PC-9 (cell line): ENCODE data around the gene LRMDA. TPM values are rescaled to one million over a fixed set of nuclear protein-coding genes. Genes with fewer than 3 reads are reported as not detected.

Experiments
- BruUV-seq: library from RNA; stranded (reverse); fragments of 400-500 nt; replicated peaks from 2 replicates; lab custom pipeline; 2021; lab: Mats Ljungman, UMichigan
- CTCF ChIA-PET: fragments of 300-600 bp; sonication (Branson Sonifier 250); formaldehyde crosslinking; loops from one replicate; lab custom pipeline; 2022; ENCODE audit warnings: antibody characterized with exemption; lab: Charles Lee
- POLR2A ChIA-PET: fragments of 300-600 bp; sonication (Branson Sonifier 250); formaldehyde crosslinking; loops from one replicate; lab custom pipeline; 2022; ENCODE audit warnings: antibody characterized with exemption; ENCODE audit not compliant: unreplicated experiment; lab: Charles Lee
- DNase-seq, 2 experiments: peaks; one replicate each; pipeline versions ENCODE4 v3.0.0 to v3.0.0-alpha.2; 2015 to 2022; ENCODE audit warnings: mixed read lengths in 1 of 2
- H2AFZ ChIP-seq: fragments of 200-600 bp; sonication (generic); 2 replicates; pipeline ENCODE4 v1.8.1; 2017; ENCODE audit warnings: antibody characterized with exemption
- H3F3A ChIP-seq: fragments of 200-600 bp; sonication (generic); 2 replicates; pipeline ENCODE4 v1.8.1; 2017; ENCODE audit warnings: antibody characterized with exemption, mild to moderate bottlenecking, low read depth; ENCODE audit not compliant: insufficient read depth
- H3K27ac ChIP-seq: fragments of 200-600 bp; sonication (generic); 2 replicates; pipeline ENCODE4 v1.6.1; 2016; ENCODE audit warnings: mixed run types
- H3K27me3 ChIP-seq: fragments of 200-600 bp; sonication (generic); 2 replicates; pipeline ENCODE4 v1.6.1; 2016; ENCODE audit warnings: low read depth, mixed run types; ENCODE audit not compliant: insufficient read depth
- H3K36me3 ChIP-seq: fragments of 200-600 bp; sonication (generic); 2 replicates; pipeline ENCODE4 v1.6.1; 2016; ENCODE audit warnings: low read depth, mixed run types
- H3K4me1 ChIP-seq: fragments of 200-600 bp; sonication (generic); replicated peaks from 2 replicates; pipeline ENCODE4 v1.6.1; 2016; ENCODE audit warnings: mixed run types; ENCODE audit not compliant: insufficient read depth
- H3K4me2 ChIP-seq: fragments of 200-600 bp; sonication (generic); 2 replicates; pipeline ENCODE4 v1.6.1; 2017; ENCODE audit warnings: mixed run types
- H3K4me3 ChIP-seq: fragments of 200-600 bp; sonication (generic); 2 replicates; pipeline ENCODE4 v1.6.1; 2016; ENCODE audit warnings: mixed run types
- H3K79me2 ChIP-seq: fragments of 200-600 bp; sonication (generic); 2 replicates; pipeline ENCODE4 v1.6.1; 2017; ENCODE audit warnings: low read depth, mixed run types
- H3K9me2 ChIP-seq: fragments of 200-600 bp; sonication (generic); 2 replicates; pipeline ENCODE4 v1.8.1; 2017; ENCODE audit warnings: mild to moderate bottlenecking; ENCODE audit not compliant: insufficient read depth
- H3K9me3 ChIP-seq: fragments of 200-600 bp; sonication (generic); 2 replicates; pipeline ENCODE4 v1.8.1; 2016; ENCODE audit warnings: low read depth; ENCODE audit not compliant: insufficient read depth
- H4K20me1 ChIP-seq: fragments of 200-600 bp; sonication (generic); 2 replicates; pipeline ENCODE4 v1.8.1; 2017; ENCODE audit not compliant: insufficient read depth
- CTCF ChIP-seq: fragments of 200-600 bp; sonication (generic); conservative IDR thresholded peaks from 2 replicates; pipeline ENCODE4 v1.6.1; 2017; ENCODE audit warnings: mixed run types, antibody characterized with exemption, mild to moderate bottlenecking, moderate library complexity
- EZH2 ChIP-seq: fragments of 200-600 bp; sonication (generic); IDR thresholded peaks from 2 replicates; pipeline ENCODE4 v1.8.0; 2017; ENCODE audit warnings: antibody characterized with exemption, low read depth
- intact Hi-C: fragments of 100-400 bp; cut with micrococcal nuclease; formaldehyde crosslinking; loops from one replicate; pipeline ENCODE4 v1.10.0; 2022; ENCODE audit not compliant: unreplicated experiment
- total RNA-seq: library from RNA; stranded (reverse); gene quantifications from 2 replicates; pipeline ENCODE4 v1.2.3, GENCODE V29; 2021

Gene LRMDA
- total RNA-seq, 1 experiment from 2014 or later, result not detected

DNA sequence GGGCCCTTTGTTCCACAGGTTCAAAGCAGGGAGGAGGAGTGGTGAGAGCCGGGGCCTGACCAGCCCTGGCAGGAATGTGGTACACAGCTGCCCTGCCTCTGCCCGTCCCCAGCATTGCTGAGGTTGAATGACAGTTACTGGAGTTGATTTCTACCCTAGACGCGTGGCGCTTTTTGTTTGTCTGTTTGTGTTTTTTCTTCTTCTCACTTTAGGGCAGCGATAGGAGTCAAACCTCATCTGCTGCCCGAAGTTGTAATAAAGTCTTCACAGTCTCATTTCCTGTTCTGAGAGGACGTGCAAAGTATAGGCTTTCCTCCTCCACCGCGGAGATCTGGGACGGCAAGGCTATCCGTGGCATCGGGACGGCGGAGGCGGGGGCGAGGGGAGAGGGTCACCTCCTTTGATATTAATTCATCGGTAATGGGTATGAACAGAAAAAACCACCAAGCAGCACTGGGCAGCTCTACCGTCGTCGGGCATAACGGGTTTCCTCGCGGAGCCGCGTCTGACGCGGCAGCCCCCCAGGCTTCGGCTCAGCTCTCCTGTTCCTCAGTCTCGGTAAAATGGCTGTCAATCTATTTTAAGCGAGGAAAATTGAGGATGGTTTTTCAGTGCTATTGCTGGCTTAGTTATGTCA lies 160.8 kb downstream of the LRMDA start:
- Histone ChIP-seq H3K9me3 (no peaks in the 10 kb centered on the region), H3K4me1 (no peaks in the 10 kb centered on the region), H3K27ac (no peak overlapping the region), H3K4me2 (no peak overlapping the region), H4K20me1 (no peaks in the 10 kb centered on the region), H3F3A (no peaks in the 10 kb centered on the region), H3K9me2 (no peaks in the 10 kb centered on the region), H3K79me2 (no peaks in the 10 kb centered on the region), H3K4me3 (no peak overlapping the region), H2AFZ (no peak overlapping the region), H3K36me3 (no peaks in the 10 kb centered on the region), H3K27me3 (no peaks in the 10 kb centered on the region)
- ChIA-PET CTCF (no interaction called here), POLR2A (no interaction called here)
- TF ChIP-seq EZH2 (no peak), CTCF (no peak)
- no peak for DNase-seq
- BruUV-seq, result no TSS peak
- intact Hi-C loops, result no loop called here

- no peaks in the 10 kb centered on the region for H4K20me1 ChIP-seq
- no peaks in the 10 kb centered on the region for H3K9me2 ChIP-seq
- DNase-seq, result no peak
- intact Hi-C loops, result no loop called here
- no peaks in the 10 kb centered on the region for H3K9me3 ChIP-seq
- no peak overlapping the region for H3K27ac ChIP-seq
- no TSS peak for BruUV-seq
- H3K36me3 ChIP-seq, result no peaks in the 10 kb centered on the region
- POLR2A ChIA-PET, result no interaction called here
- H3K4me2 ChIP-seq, result no peak overlapping the region
- H3K27me3 ChIP-seq, result no peaks in the 10 kb centered on the region
- H3F3A ChIP-seq, result no peaks in the 10 kb centered on the region
- no peak overlapping the region for H3K4me3 ChIP-seq
- H3K79me2 ChIP-seq, result no peaks in the 10 kb centered on the region
- CTCF ChIA-PET, result no interaction called here
- H2AFZ ChIP-seq, result no peak overlapping the region
- TF ChIP-seq EZH2 (no peak), CTCF (no peak)
- no peaks in the 10 kb centered on the region for H3K4me1 ChIP-seq
These were observed 161.6 kb downstream of the LRMDA start for GRCh38 chr10:75592791-75593643.

DNA sequence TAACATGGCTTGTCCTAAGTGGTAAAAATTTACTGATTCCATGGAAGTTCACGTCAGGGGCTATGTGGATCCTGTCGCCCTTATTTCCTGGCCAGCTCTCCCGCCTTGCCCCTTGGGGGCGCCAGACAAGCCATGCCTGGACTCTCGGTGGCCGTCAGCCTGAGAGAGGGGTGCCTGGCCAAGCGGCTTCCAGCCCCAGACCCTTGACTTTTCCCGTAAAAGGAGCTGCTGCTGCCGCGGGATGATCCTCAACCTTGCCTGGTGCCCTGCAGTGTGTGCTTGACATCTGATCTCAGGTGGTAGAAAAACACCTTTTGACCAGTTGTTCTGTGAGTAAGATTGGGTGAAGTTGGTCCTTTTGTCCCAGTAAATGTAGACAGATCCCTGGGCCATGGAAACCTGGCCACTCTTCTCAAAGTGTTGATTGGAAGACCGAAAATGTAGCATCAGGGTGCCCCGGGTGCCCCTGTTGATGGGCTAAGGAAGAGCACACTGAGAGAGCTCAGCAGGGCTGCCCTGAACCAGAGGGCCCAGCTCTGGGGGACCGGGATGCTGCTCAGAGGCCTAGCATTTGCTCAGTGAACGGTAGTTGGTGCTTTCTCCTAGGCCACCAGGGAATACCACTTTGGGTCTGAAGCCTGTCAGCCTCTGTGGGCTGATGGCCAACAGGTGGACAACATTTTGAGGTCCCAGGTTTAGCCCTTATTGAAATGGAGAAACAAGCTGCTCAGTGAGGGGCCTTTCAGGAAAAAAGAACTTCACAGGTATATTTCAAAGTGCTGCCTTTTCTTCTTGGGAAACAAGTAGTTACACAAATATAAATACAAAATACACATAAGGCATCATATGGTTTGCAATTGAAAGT lies 162.5 kb downstream of the LRMDA start:
- ChIA-PET CTCF (no interaction called here), POLR2A (no interaction called here)
- Histone ChIP-seq H3K36me3 (no peaks in the 10 kb centered on the region), H3K9me2 (no peaks in the 10 kb centered on the region), H3K27me3 (no peaks in the 10 kb centered on the region), H4K20me1 (no peaks in the 10 kb centered on the region), H3K27ac (no peak overlapping the region), H3K4me2 (no peak overlapping the region), H2AFZ (no peak overlapping the region), H3F3A (no peaks in the 10 kb centered on the region), H3K4me3 (no peak overlapping the region), H3K9me3 (no peaks in the 10 kb centered on the region), H3K4me1 (no peaks in the 10 kb centered on the region), H3K79me2 (no peaks in the 10 kb centered on the region)
- TF ChIP-seq EZH2 (no peak), CTCF (no peak)
- BruUV-seq, result no TSS peak
- intact Hi-C loops, result no loop called here
- DNase-seq, result no peak
